K562 (cell line): ENCODE results near the gene AMH. TPM values are rescaled to one million over a fixed set of nuclear protein-coding genes. Genes with fewer than 3 reads are reported as not detected.
A peak's percentile ranks its signal among the peaks of the same experiment; 100 is the strongest.

Experiments
- COPS2 ChIP-seq: fragments of 450-650 bp; conservative IDR thresholded peaks from 2 replicates; pipeline ENCODE4 v1.6.1; 2016; ENCODE audit warnings: mild to moderate bottlenecking, moderate library complexity
- CREBBP ChIP-seq: IDR thresholded peaks from one replicate; pipeline ENCODE4 v1.6.1; 2012; ENCODE audit warnings: low read depth, mild to moderate bottlenecking, control low read depth, inconsistent platforms, low read length
- HNRNPL ChIP-seq: fragments of 200-400 bp; formaldehyde crosslinking; IDR thresholded peaks from 2 replicates; pipeline ENCODE4 v1.6.1; 2017; ENCODE audit warnings: low read depth, mild to moderate bottlenecking, low read length
- MLX ChIP-seq, 2 experiments: fragments of 450-650 bp in 1 of 2; sonication (generic) in 1 of 2; formaldehyde crosslinking; conservative IDR thresholded peaks; 2 replicates each; pipeline versions ENCODE4 v1.4.0 to v1.8.1; 2020 to 2022; ENCODE audit warnings: mild to moderate bottlenecking in 1 of 2, missing genetic modification reagents in 1 of 2
- NCOR1 ChIP-seq: fragments of 450-650 bp; IDR thresholded peaks from 2 replicates; pipeline ENCODE4 v1.6.1; 2016; ENCODE audit warnings: mild to moderate bottlenecking, moderate library complexity
- NR3C1 ChIP-seq: sonication (generic); formaldehyde crosslinking; IDR thresholded peaks from 2 replicates; pipeline ENCODE4 v1.8.1; 2022; ENCODE audit warnings: missing genetic modification reagents
- NRF1 ChIP-seq, 2 experiments: fragments of 450-650 bp; IDR thresholded peaks in 1 of 2; conservative IDR thresholded peaks in 1 of 2; 2 replicates each; pipeline ENCODE4 v1.6.1; 2014; ENCODE audit warnings: mild to moderate bottlenecking in 2 of 2
- PKNOX1 ChIP-seq: fragments of 450-650 bp; IDR thresholded peaks from 2 replicates; pipeline ENCODE4 v1.6.1; 2016
- SRF ChIP-seq, 2 experiments: fragments of 250-450, 450-650 bp in 1 of 2; sonication (Bioruptor Pico) in 1 of 2; sonication (generic) in 1 of 2; formaldehyde crosslinking; IDR thresholded peaks; 2 replicates each; pipeline versions ENCODE4 v1.5.0 to v1.5.1; 2020 to 2022; ENCODE audit warnings: mild to moderate bottlenecking in 1 of 2, missing genetic modification reagents in 1 of 2
- ZNF277 ChIP-seq: fragments of 250-450 bp; sonication (Bioruptor Pico); IDR thresholded peaks from 2 replicates; pipeline ENCODE4 v1.8.0; 2022; ENCODE audit warnings: inconsistent platforms, mild to moderate bottlenecking, moderate library complexity, borderline replicate concordance
- ZNF384 ChIP-seq: IDR thresholded peaks from 2 replicates; pipeline ENCODE4 v1.6.1; 2012; ENCODE audit warnings: low read depth, low read length, improper control_type of control experiment
- ZNF512 ChIP-seq: IDR thresholded peaks from 2 replicates; pipeline ENCODE4 v1.6.1; 2016; ENCODE audit warnings: missing genetic modification characterization, missing compliant biosample characterization
- ZNF57 ChIP-seq: fragments of 450-650 bp; formaldehyde crosslinking; IDR thresholded peaks from 2 replicates; pipeline ENCODE4 v1.4.0; 2020; ENCODE audit warnings: mild to moderate bottlenecking, moderate library complexity
- polyA plus RNA-seq, 8 experiments: library from polyadenylated mRNA; depleted of rRNA in 4 of 8; stranded (reverse) in 5 of 8; unstranded in 3 of 8; fragments of >200 nt; fragmentation: Nextera tagmentation in 2 of 8; fragmentation: Illumina TruSeq in 1 of 8; extraction: Ambion mirVana in 2 of 8; extraction: Trizol in 1 of 8; gene quantifications; 2 replicates each; pipeline versions ENCODE4 v1.2.1 to v1.2.3, GENCODE V29; 2011 to 2014; ENCODE audit warnings: inconsistent platforms in 1 of 8, missing spikeins in 1 of 8
- total RNA-seq, 7 experiments: library from RNA; depleted of rRNA in 6 of 7; stranded (reverse); fragments of >200 nt in 6 of 7; fragmentation: Illumina TruSeq in 2 of 7; extraction: Trizol in 2 of 7; gene quantifications; 2 replicates each; pipeline versions ENCODE4 v1.2.1 to v1.2.3, GENCODE V29; 2011 to 2021; ENCODE audit warnings: low replicate concordance in 1 of 7
- TF ChIP-seq, protein P1 (sequence below): sonication (generic); formaldehyde crosslinking; IDR thresholded peaks from 2 replicates; pipeline ENCODE4 v1.8.0; 2022; ENCODE audit warnings: mild to moderate bottlenecking, missing genetic modification reagents
- TF ChIP-seq, protein P2 (sequence below): fragments of 250-450 bp; sonication (Bioruptor Pico); IDR thresholded peaks from 2 replicates; pipeline ENCODE4 v1.9.0; 2021; ENCODE audit warnings: mild to moderate bottlenecking, inconsistent platforms

Gene AMH
- total and polyA plus RNA-seq, 9 of the 15 experiments (the other 6 are each of a cell fraction or from before 2014, with no cell fraction given) = 0.29 to 27.4 (median 2.6) TPM; not detected in 2

DNA sequence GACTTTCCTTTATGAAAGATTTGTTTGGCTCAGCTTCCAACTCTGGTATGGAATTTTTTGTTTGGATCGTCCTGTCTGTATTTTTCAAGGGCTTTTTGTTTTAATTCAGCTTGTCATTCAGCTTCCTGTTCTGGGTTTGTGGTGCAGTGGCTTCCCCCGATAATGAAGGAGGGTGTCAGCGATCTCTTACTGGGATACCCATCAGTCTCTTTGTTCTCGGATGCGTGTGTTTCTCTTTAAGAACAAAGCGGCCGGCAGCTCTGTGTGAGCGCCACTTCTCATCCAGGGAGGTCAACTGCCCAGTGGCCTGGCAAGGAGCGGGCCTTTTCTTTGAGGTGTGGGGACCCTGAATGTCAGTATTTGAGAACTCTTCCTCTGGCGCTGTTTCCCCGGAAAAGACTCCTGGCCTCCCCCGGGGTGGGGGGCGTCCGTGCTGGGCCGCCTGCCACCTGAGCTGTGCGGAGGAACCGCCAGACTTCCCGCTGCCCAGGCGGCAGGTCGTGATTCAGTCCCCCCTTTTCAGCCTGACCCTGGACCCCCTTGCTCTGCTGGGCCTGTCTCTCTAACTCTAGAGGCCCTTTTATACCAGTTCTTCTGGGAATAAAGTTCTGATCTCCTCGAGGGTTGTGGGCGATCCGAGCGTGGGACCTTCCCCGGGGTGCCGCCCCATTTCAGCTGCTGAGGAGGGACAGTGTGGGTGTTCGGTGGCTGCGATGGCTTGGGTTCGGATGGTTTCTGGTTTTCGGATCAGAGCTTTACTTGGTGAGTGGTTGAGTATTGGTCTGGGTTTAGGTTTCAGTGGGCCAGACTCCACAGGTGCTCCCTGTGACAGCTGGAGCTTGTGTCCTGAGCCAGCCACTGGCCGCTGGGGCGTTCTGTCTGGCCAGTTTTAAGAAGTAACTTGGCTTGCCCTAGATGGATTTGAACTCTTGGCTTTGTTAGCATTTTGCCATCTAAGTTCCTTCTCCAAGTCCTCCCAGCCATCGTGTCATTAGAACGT is 9.1 kb upstream of the AMH start (continued):
- TF ChIP-seq, protein P1, sequence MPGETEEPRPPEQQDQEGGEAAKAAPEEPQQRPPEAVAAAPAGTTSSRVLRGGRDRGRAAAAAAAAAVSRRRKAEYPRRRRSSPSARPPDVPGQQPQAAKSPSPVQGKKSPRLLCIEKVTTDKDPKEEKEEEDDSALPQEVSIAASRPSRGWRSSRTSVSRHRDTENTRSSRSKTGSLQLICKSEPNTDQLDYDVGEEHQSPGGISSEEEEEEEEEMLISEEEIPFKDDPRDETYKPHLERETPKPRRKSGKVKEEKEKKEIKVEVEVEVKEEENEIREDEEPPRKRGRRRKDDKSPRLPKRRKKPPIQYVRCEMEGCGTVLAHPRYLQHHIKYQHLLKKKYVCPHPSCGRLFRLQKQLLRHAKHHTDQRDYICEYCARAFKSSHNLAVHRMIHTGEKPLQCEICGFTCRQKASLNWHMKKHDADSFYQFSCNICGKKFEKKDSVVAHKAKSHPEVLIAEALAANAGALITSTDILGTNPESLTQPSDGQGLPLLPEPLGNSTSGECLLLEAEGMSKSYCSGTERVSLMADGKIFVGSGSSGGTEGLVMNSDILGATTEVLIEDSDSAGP (CRISPR knock-in tag) = peak; percentile 80
- TF ChIP-seq SRF (CRISPR knock-in tag; IDR thresholded peaks at IDR 0.05) = peak in 1 of 2 experiments; percentile 58; a peak in 1 of 4 replicates
- no peak for TF ChIP-seq CREBBP
- no peak for TF ChIP-seq HNRNPL
- TF ChIP-seq ZNF512 (tag) = 0 out of 2 replicates have a peak, but pooled peaks have one; percentile 1
- TF ChIP-seq ZNF277 (CRISPR knock-in tag) = no peak
- TF ChIP-seq NRF1 (conservative IDR thresholded peaks at IDR 0.05 in 1 of 2, IDR thresholded peaks at IDR 0.05 in 1 of 2) = no peak
- TF ChIP-seq NCOR1 = no peak
- TF ChIP-seq, protein P2, sequence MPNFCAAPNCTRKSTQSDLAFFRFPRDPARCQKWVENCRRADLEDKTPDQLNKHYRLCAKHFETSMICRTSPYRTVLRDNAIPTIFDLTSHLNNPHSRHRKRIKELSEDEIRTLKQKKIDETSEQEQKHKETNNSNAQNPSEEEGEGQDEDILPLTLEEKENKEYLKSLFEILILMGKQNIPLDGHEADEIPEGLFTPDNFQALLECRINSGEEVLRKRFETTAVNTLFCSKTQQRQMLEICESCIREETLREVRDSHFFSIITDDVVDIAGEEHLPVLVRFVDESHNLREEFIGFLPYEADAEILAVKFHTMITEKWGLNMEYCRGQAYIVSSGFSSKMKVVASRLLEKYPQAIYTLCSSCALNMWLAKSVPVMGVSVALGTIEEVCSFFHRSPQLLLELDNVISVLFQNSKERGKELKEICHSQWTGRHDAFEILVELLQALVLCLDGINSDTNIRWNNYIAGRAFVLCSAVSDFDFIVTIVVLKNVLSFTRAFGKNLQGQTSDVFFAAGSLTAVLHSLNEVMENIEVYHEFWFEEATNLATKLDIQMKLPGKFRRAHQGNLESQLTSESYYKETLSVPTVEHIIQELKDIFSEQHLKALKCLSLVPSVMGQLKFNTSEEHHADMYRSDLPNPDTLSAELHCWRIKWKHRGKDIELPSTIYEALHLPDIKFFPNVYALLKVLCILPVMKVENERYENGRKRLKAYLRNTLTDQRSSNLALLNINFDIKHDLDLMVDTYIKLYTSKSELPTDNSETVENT (CRISPR knock-in tag) = no peak
- TF ChIP-seq MLX (CRISPR knock-in tag; conservative IDR thresholded peaks at IDR 0.05) = no peak
- no peak for TF ChIP-seq NR3C1 (CRISPR knock-in tag)
- peak; percentile 43 for TF ChIP-seq PKNOX1
- TF ChIP-seq COPS2 = no peak
- 0 out of 2 replicates have a peak, but pooled peaks have one; percentile 11 for TF ChIP-seq ZNF384
- no peak for TF ChIP-seq ZNF57
